IMR-90 (cell line): ENCODE data around the gene PHB1.

Experiments used
- BHLHE40 ChIP-seq: fragments of 150-350 bp; IDR thresholded peaks from 2 replicates; pipeline ENCODE4 v1.6.1; 2016; ENCODE audit warnings: mild to moderate bottlenecking, low read depth, low read length
- CHD1 ChIP-seq: IDR thresholded peaks from 2 replicates; pipeline ENCODE4 v1.6.1; 2012; ENCODE audit warnings: low read depth, low read length, improper control_type of control experiment
- NFE2L2 ChIP-seq: fragments of 150-350 bp; IDR thresholded peaks from 2 replicates; pipeline ENCODE4 v1.6.1; 2016; ENCODE audit warnings: low read depth, mild to moderate bottlenecking, low read length
- POLR2A ChIP-seq: IDR thresholded peaks from 2 replicates; pipeline ENCODE4 v1.6.1; 2012; ENCODE audit warnings: mild to moderate bottlenecking, low read depth, low read length
- RAD21 ChIP-seq: IDR thresholded peaks from 2 replicates; pipeline ENCODE4 v1.6.1; 2012; ENCODE audit warnings: low read length, improper control_type of control experiment
- RCOR1 ChIP-seq: IDR thresholded peaks from 2 replicates; pipeline ENCODE4 v1.6.1; 2012; ENCODE audit warnings: mild to moderate bottlenecking, low read length, improper control_type of control experiment; ENCODE audit not compliant: insufficient replicate concordance
- RFX5 ChIP-seq: IDR thresholded peaks from 2 replicates; pipeline ENCODE4 v1.8.0; 2012; ENCODE audit warnings: low read depth, mild to moderate bottlenecking, low read length, moderate library complexity
- SMC3 ChIP-seq: fragments of 150-350 bp; IDR thresholded peaks from 2 replicates; pipeline ENCODE4 v1.6.1; 2016; ENCODE audit warnings: low read depth, mild to moderate bottlenecking, antibody characterized with exemption, low read length, moderate library complexity
- TF ChIP-seq, protein P1 (sequence below): conservative IDR thresholded peaks from 2 replicates; pipeline ENCODE4 v1.5.1; 2012; ENCODE audit warnings: mild to moderate bottlenecking, low read depth, low read length, improper control_type of control experiment
- TF ChIP-seq, protein P2 (sequence below): fragments of 150-350 bp; IDR thresholded peaks from 2 replicates; pipeline ENCODE4 v1.6.1; 2016; ENCODE audit warnings: low read depth, mild to moderate bottlenecking, low read length, moderate library complexity, borderline replicate concordance

DNA sequence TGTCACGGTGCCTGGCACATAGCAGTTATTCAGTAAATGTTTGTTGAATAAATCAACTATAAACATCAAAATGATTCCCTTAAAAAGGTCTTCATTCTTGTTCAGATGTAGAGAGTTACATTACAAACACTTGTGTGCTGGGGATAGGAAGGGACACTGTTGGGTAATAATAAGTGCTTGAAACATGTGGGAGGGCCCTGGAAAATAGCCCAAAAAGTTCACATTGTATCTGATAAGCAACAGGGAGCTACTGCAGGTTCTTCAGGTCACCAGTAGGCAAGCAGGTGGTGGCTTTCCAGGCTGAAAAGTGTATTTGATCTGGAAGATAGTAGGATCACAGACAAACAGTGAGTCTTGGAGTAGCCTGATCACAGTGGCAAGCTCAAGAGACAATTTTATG lies 33.6 kb downstream of the PHB1 start:
- no peak for TF ChIP-seq POLR2A
- TF ChIP-seq, protein P1, sequence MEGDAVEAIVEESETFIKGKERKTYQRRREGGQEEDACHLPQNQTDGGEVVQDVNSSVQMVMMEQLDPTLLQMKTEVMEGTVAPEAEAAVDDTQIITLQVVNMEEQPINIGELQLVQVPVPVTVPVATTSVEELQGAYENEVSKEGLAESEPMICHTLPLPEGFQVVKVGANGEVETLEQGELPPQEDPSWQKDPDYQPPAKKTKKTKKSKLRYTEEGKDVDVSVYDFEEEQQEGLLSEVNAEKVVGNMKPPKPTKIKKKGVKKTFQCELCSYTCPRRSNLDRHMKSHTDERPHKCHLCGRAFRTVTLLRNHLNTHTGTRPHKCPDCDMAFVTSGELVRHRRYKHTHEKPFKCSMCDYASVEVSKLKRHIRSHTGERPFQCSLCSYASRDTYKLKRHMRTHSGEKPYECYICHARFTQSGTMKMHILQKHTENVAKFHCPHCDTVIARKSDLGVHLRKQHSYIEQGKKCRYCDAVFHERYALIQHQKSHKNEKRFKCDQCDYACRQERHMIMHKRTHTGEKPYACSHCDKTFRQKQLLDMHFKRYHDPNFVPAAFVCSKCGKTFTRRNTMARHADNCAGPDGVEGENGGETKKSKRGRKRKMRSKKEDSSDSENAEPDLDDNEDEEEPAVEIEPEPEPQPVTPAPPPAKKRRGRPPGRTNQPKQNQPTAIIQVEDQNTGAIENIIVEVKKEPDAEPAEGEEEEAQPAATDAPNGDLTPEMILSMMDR = no peak
- TF ChIP-seq CHD1 = no peak
- TF ChIP-seq BHLHE40 = no peak
- no peak for TF ChIP-seq RCOR1
- no peak for TF ChIP-seq RAD21
- TF ChIP-seq, protein P2, sequence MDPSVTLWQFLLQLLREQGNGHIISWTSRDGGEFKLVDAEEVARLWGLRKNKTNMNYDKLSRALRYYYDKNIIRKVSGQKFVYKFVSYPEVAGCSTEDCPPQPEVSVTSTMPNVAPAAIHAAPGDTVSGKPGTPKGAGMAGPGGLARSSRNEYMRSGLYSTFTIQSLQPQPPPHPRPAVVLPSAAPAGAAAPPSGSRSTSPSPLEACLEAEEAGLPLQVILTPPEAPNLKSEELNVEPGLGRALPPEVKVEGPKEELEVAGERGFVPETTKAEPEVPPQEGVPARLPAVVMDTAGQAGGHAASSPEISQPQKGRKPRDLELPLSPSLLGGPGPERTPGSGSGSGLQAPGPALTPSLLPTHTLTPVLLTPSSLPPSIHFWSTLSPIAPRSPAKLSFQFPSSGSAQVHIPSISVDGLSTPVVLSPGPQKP = no peak
- TF ChIP-seq NFE2L2 = no peak
- TF ChIP-seq RFX5 = no peak
- TF ChIP-seq SMC3 = no peak
